Measurements from ENCODE around the gene KLC4.
A peak's percentile ranks its signal among the peaks of the same experiment; 100 is the strongest.
"Not testable (repeated sequence)": the region's sequence is repeated elsewhere in the genome, so short reads cannot be mapped to it uniquely, and the experiment has no call there.

The KLC4 gene

GRCh38 chr6:43074847-43075669 is 15.6 kb downstream of the KLC4 start:
- DNase-seq = no peak

- DNase-seq = no peak
Measured at GRCh38 chr6:43075670-43076463, 16.4 kb downstream of the KLC4 start, which contains the start of gene PTK7. TSS of gene PTK7 (plus strand) at chr6:43076314. CDS start at chr6:43076489, 175 bp downstream.

DNA sequence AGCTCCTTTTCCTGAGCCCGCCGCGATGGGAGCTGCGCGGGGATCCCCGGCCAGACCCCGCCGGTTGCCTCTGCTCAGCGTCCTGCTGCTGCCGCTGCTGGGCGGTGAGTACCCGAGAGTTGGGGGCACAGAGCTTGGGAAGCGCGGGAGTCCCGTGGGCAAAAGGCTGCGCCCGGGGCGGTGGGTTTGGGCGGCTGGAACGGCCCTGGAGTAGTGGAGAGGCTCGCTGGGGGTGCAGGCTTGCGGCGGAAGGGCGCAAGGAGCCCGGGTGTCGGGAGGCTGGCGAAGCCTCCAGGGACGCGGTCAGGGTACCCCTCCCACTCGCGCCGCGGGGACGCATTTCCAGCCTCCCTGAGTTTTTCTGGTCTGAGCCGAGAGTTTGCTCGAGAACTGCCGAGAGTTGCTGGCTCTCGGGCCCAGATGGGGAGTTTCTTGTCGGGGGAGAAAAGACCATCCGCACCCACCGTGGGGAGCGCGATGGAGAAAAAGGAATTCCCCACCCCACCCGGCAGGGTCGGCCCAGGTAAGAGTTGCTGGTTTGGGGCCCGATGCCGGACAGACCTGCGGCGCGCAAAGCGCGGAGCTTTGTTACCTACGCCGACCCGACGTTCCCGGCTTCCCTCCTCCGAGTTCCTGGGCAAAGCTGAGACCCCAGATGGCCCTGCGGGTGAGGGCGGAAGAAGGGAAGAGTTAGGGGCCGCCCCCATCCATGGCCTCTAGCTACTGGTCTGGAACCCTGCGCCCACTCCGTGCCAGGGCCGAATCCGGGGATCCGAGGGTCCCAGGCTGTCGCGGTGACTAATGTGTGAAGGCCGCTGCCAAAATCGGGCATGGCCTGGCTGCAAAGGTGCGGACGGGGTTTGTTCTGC is 17.3 kb downstream of the KLC4 start:
- DNase-seq = no peak

GRCh38 chr6:43077333-43077809 is 17.9 kb downstream of the KLC4 start:
- DNase-seq = no peak

DNA sequence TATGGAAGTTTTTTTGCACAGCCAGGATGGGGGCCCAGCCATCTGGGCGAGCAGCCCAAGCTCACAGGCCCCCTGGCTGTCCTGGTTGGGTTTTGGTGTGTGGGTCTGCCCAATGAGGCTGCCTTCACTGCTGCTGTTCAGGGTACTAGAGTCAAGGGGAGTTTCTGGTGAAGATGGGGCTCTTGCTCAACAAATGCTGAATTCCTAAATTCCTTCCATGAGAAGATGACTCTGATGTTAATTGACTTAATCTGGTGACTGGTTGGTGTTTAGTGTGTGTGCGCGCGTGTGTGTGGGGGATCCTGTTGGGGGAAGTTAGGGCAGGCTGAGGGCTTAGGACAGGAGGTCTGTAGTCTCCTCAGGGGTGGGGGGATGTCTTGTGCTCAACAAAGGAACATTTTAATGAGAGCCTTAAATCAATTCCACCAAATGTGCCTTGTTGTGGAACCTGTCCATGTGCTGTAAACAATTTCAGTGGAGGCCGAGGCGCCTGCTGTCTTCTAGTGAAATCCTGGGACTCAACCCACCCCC is 18.6 kb downstream of the KLC4 start:
- DNase-seq = no peak

DNA sequence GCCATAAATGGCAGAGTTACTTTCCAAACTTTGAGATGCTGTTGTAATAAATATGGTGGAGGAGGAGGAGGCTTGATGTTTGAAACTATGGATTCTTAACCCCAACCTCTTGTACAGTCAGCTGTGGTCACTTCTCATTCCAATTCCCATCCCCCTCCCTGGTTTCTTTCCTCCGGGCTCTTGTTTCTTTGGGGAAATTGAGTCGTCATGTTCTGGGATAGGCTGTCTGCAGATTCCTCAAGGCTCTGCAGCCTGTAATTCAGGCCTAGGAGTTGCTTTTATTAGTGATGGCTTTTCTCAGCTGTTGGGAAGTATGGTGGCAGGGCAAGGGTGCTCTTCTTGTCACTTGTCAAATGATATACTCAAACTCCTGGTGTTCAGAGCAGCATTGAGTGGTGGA is 19.3 kb downstream of the KLC4 start:
- DNase-seq = no peak

- no peak for DNase-seq
Measured at GRCh38 chr6:43081043-43081442, 21.6 kb downstream of the KLC4 start.

DNA sequence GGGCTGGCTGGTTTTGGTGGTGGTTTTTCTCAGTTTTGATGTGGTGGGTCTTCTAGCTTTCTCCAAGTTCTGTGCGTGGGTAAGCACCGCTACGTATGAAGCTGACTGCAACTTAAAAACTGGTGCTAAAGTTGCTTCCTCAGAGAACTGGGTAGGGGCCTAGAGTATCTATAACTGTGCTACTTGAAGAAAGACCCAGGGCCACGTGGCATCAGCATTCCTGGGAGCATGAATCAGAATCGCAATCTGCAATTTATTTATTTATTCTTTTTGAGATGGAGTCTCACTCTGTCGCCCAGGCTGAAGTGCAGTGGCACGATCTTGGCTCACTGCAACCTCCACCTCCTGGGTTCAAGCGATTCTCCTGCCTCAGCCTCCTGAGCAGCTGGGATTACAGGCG is 22.5 kb downstream of the KLC4 start:
- DNase-seq = not testable (repeated sequence)

DNA sequence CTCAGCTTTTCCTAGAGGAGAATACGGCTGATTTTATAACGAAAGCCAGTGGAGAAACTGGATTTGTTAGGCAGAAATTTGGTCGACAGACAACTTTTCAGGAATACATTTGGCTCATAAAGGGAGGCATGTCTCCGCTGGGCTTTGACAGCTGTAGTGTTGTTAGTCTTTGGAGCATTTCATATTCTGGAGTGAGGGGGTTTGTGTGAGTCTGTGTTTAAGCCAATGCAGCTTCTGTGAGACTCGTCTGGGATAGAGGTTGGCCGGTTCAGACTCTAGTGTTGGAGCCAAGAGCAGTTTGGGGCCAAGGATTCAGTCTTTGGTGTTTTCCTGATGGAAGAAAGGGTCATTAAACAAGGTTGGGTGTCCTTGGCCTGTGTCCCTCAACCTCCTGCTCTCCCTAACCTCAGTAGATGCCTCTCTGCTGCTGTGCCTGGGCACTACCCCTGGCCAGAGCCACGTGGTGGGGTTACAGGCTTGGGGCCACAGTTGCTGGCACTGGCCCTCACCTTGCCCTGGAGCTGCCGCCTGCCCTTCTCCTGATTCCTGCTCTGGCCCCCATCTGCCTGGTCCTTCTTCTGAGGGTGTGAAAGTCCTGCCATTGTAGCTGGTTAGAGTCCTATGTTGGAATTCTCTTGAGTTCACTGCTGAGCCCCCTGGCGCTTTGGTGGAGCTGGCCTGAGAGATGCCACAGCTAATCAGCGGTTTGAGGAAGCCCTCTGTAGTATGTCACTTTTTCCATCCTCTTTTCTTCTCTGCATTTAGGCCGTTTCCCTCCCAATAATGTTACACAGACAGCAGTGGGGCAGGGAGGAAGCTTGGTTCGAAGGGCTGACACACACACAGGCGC is 23.6 kb downstream of the KLC4 start:
- DNase-seq = no peak

- DNase-seq = no peak
Measured at GRCh38 chr6:43086022-43086658, 26.7 kb downstream of the KLC4 start.

GRCh38 chr6:43088654-43089056 is 29.2 kb downstream of the KLC4 start:
- no peak for DNase-seq

DNA sequence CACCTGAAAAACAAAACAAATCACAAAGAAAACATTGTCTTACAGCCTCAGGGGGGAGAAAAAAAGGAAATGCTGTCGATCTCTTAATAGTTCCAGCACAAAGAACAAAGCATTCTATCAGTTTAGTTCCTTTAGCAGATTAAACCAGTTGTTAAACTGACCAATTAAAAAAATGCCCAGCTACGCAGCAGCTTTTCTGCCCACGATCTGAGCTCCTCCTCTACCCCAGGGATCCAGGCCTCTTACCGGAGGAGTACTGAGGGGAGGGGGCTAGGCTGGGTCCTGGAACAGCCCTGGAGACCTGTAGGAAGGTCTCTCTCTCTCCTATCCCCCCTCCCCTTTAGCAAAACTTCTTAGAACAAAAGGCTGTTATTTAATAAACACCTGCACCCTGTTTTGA is 30.0 kb downstream of the KLC4 start:
- no peak for DNase-seq

DNA sequence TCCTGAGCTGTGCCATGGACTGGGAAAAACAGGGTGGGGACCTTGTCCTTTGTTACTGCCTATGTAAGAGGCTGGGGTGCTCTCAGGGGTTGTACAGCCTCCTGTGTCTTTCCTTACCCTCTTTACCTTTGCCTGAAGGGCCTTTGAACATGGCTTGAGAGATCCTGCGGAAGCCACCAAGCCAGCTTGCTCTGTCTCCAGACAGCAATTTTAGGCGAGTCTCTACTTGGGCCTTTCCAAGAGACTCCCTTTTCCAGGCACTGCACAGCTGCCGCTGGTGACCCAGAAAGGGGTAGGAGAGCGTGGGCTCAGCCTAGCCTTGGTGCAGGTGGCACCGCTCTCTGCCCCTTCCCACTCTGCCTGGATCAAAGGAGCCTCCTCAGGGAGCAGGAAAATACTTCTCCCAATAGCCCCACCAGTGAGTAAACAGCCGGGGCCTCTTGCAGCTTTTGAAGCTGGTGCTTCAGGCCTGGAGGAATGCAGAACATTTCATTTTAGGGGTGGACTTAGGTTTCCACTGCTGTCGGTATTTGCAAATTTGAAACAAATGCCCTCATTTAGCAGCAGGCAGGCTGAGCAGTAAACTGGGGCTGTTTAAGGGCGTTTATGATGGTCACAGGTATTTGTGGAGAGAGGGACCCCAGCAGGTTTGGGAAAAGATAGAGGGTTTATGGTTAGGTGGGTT is 30.6 kb downstream of the KLC4 start:
- no peak for DNase-seq

- DNase-seq = no peak
Measured at GRCh38 chr6:43090559-43090956, 31.1 kb downstream of the KLC4 start.

- no peak for DNase-seq
Measured at GRCh38 chr6:43091020-43091419, 31.6 kb downstream of the KLC4 start.

- DNase-seq = no peak
Measured at GRCh38 chr6:43091436-43091991, 32.1 kb downstream of the KLC4 start.

DNA sequence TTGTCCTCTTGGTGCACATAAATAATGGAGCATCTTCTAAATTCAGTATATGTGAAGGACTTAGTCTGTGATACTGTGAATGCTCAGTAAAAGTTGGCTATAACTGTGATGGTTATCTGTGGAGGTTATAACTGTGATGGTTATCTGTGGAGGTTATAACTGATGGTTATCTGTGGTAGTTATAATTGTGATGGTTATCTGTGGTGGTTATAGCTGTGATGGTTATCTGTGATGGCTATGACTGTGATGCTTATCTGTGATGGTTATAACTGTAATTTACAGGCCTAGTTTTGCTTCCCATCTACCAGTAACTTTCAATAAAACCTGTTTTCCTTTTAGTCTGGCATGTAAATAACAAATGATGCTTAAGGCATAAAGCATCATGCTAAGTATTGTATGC is 33.2 kb downstream of the KLC4 start:
- no peak for DNase-seq

DNA sequence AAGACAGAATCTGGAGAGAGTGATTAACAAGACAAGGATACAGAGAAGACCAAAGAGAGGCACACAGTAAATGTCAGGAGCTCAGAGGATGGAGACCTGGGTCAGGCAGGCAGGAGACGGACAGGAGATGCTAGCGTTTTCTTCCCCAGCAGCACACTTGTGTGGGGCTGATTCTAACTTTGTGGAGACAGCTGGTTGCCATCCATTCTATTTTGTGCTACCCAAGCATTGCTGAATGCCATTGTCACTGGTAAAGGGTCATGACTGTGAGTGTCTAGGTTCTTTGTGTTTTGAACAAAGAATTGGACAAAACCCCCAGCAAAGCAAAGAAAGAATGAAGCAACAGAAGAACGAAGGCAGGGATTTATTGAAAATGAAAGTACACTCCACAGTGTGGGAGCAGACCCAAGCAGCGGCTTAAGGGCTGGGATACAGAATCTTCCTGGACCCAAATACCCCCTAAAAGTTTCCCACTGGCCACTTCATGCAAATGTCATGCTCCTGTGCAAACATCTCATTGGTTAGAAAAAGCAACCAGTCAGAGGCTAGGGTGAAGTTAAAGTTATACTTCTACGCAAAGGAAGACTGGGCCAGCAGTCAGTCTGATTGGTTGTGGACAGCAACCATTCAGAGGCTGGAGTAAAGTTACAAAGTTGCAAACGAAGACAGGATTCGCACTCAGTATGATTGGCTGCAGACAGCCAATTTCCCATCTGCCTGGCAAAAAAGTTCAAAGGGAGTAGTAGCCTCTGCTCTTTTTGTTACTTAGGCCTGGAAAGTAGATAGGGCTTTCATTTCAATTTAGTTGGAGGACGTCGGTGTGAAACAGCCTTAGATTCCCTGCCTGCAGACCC is 34.2 kb downstream of the KLC4 start:
- peak; percentile 16 for DNase-seq

DNA sequence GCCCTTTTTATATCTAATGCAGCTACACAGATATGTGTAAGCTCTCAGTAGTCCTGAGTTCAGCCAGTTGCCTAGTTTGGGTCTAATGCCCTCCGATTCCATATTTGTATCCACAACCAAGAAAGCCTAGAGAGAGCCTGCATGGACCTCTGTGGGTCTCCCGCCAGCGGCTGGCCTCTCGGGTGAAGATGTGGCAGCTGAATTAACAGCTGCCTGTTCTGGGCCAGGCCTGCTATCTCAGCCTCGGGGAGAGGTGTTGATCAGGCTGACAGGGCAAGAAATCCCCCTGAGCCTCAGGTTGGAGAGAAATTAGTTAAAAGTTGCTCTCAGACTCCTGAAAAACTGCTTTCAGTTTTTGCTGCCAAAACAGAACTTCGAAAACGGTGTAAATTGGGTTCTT is 36.5 kb downstream of the KLC4 start:
- DNase-seq = no peak
